A549 (cell line): ENCODE measurements around the gene SGSH. TPM values are rescaled to one million over a fixed set of nuclear protein-coding genes. Genes with fewer than 3 reads are reported as not detected.
A peak's percentile ranks its signal among the peaks of the same experiment; 100 is the strongest.

Source experiments
- CBX8 ChIP-seq: fragments of 200-600 bp; sonication (generic); IDR thresholded peaks from 2 replicates; pipeline ENCODE4 v1.6.1; 2016
- CHD4 ChIP-seq: fragments of 200-600 bp; sonication (generic); IDR thresholded peaks from 2 replicates; pipeline ENCODE4 v1.6.1; 2016; ENCODE audit warnings: antibody characterized with exemption, mild to moderate bottlenecking, borderline replicate concordance
- EHMT2 ChIP-seq: fragments of 200-600 bp; sonication (generic); IDR thresholded peaks from 2 replicates; pipeline ENCODE4 v1.6.1; 2016; ENCODE audit warnings: antibody characterized with exemption, low read depth, mild to moderate bottlenecking, moderate library complexity
- EP300 ChIP-seq, 2 experiments: fragments of >200 bp; sonication (Bioruptor Twin); formaldehyde crosslinking; IDR thresholded peaks; 2 replicates in 1 of 2; 3 replicates in 1 of 2; pipeline ENCODE4 v1.6.1; 2016 to 2017
- FOSB ChIP-seq: fragments of 250-450 bp; sonication (Bioruptor Pico); IDR thresholded peaks from 2 replicates; pipeline ENCODE4 v1.5.0; 2020; ENCODE audit warnings: mild to moderate bottlenecking, moderate library complexity
- FOSL2 ChIP-seq, 2 experiments: fragments of 450-650 bp in 1 of 2; fragments of >200 bp in 1 of 2; sonication (Bioruptor Twin) in 1 of 2; formaldehyde crosslinking; IDR thresholded peaks; 2 replicates each; pipeline versions ENCODE4 v1.5.0 to v1.6.1; 2016 to 2020; ENCODE audit warnings: mild to moderate bottlenecking in 1 of 2, moderate library complexity in 1 of 2
- GATA3 ChIP-seq: IDR thresholded peaks from 2 replicates; pipeline ENCODE4 v1.6.1; 2012; ENCODE audit warnings: borderline replicate concordance
- HDAC2 ChIP-seq: fragments of 200-600 bp; sonication (generic); IDR thresholded peaks from 2 replicates; pipeline ENCODE4 v1.6.1; 2016
- HOXA7 ChIP-seq: fragments of 250-450 bp; sonication (Bioruptor Pico); IDR thresholded peaks from 2 replicates; pipeline ENCODE4 v1.5.0; 2020; ENCODE audit warnings: mild to moderate bottlenecking, moderate library complexity
- HOXB5 ChIP-seq: fragments of 250-450 bp; sonication (Bioruptor Pico); IDR thresholded peaks from 2 replicates; pipeline ENCODE4 v1.5.0; 2020; ENCODE audit warnings: mild to moderate bottlenecking, moderate library complexity
- JUN ChIP-seq, 2 experiments: fragments of >200 bp; sonication (Bioruptor Twin); formaldehyde crosslinking; IDR thresholded peaks; 2 replicates in 1 of 2; 3 replicates in 1 of 2; pipeline ENCODE4 v1.6.1; 2016 to 2017
- JUNB ChIP-seq: fragments of >200 bp; sonication (Bioruptor Twin); formaldehyde crosslinking; IDR thresholded peaks from 2 replicates; pipeline ENCODE4 v1.6.1; 2016
- NPAS2 ChIP-seq: fragments of 250-450 bp; sonication (Bioruptor Pico); IDR thresholded peaks from 2 replicates; pipeline ENCODE4 v1.8.0; 2022; ENCODE audit warnings: mild to moderate bottlenecking, moderate library complexity, borderline replicate concordance
- RNF2 ChIP-seq: fragments of 200-600 bp; sonication (generic); IDR thresholded peaks from 2 replicates; pipeline ENCODE4 v1.6.1; 2016; ENCODE audit warnings: low read depth, mild to moderate bottlenecking, antibody characterized with exemption, moderate library complexity, borderline replicate concordance
- TP53 ChIP-seq: fragments of 250-450 bp; sonication (Bioruptor Pico); IDR thresholded peaks from 2 replicates; pipeline ENCODE4 v1.5.0; 2021; ENCODE audit warnings: mild to moderate bottlenecking, moderate library complexity
- polyA plus RNA-seq, 4 experiments: library from polyadenylated mRNA; depleted of rRNA in 3 of 4; stranded (reverse); fragments of >200 nt; fragmentation: RNase III in 1 of 4; extraction: RNeasy Plus Mini Kit Qiagen cat#74134 plus additional on column Dnase treatment in 1 of 4; gene quantifications; 2 replicates in 3 of 4; 3 replicates in 1 of 4; pipeline ENCODE4 v1.2.3, GENCODE V29; 2011 to 2017
- TF ChIP-seq, protein P1 (sequence below): fragments of 200-600 bp; sonication (generic); IDR thresholded peaks from 2 replicates; pipeline ENCODE4 v1.6.1; 2016; ENCODE audit warnings: antibody characterized with exemption, mild to moderate bottlenecking, moderate library complexity
- TF ChIP-seq, protein P2 (sequence below): IDR thresholded peaks from 2 replicates; pipeline ENCODE4 v1.6.1; 2012; ENCODE audit warnings: low read depth, borderline replicate concordance
- TF ChIP-seq, protein P3 (sequence below): fragments of 150-350 bp; IDR thresholded peaks from 2 replicates; pipeline ENCODE4 v1.6.1; 2014; ENCODE audit warnings: low read depth, mild to moderate bottlenecking, low read length
- TF ChIP-seq, protein P4 (sequence below): fragments of >200 bp; sonication (Bioruptor Twin); formaldehyde crosslinking; IDR thresholded peaks from 3 replicates; pipeline ENCODE4 v1.5.1; 2016
- TF ChIP-seq, protein P5 (sequence below): fragments of >200 bp; sonication (Bioruptor Twin); formaldehyde crosslinking; IDR thresholded peaks from 2 replicates; pipeline ENCODE4 v1.6.1; 2016
- TF ChIP-seq, protein P6 (sequence below): IDR thresholded peaks from 2 replicates; pipeline ENCODE4 v1.6.1; 2012
- TF ChIP-seq, protein P7 (sequence below): IDR thresholded peaks from 2 replicates; pipeline ENCODE4 v1.6.1; 2012

The SGSH gene
- polyA plus RNA-seq, 2 of the 4 experiments (the other 2 are of a cell fraction): 14.5 to 24.7 TPM

DNA sequence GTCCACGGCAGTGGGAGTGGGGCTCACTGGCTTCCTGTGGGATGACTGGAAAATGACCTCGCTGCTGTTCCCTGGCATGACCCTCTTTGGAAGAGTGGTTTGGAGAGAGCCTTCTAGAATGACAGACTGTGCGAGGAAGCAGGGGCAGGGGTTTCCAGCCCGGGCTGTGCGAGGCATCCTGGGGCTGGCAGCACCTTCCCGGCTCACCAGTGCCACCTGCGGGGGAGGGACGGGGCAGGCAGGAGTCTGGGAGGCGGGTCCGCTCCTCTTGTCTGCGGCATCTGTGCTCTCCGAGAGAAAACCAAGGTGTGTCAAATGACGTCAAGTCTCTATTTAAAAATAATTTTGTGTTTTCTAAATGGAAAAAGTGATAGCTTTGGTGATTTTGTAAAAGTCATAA is 32.7 kb upstream of the SGSH start (continued):
- TF ChIP-seq, protein P1, sequence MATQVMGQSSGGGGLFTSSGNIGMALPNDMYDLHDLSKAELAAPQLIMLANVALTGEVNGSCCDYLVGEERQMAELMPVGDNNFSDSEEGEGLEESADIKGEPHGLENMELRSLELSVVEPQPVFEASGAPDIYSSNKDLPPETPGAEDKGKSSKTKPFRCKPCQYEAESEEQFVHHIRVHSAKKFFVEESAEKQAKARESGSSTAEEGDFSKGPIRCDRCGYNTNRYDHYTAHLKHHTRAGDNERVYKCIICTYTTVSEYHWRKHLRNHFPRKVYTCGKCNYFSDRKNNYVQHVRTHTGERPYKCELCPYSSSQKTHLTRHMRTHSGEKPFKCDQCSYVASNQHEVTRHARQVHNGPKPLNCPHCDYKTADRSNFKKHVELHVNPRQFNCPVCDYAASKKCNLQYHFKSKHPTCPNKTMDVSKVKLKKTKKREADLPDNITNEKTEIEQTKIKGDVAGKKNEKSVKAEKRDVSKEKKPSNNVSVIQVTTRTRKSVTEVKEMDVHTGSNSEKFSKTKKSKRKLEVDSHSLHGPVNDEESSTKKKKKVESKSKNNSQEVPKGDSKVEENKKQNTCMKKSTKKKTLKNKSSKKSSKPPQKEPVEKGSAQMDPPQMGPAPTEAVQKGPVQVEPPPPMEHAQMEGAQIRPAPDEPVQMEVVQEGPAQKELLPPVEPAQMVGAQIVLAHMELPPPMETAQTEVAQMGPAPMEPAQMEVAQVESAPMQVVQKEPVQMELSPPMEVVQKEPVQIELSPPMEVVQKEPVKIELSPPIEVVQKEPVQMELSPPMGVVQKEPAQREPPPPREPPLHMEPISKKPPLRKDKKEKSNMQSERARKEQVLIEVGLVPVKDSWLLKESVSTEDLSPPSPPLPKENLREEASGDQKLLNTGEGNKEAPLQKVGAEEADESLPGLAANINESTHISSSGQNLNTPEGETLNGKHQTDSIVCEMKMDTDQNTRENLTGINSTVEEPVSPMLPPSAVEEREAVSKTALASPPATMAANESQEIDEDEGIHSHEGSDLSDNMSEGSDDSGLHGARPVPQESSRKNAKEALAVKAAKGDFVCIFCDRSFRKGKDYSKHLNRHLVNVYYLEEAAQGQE: no peak
- TF ChIP-seq, protein P2, sequence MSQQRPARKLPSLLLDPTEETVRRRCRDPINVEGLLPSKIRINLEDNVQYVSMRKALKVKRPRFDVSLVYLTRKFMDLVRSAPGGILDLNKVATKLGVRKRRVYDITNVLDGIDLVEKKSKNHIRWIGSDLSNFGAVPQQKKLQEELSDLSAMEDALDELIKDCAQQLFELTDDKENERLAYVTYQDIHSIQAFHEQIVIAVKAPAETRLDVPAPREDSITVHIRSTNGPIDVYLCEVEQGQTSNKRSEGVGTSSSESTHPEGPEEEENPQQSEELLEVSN: no peak; the same call in 1 of the 2 replicates
- no peak for TF ChIP-seq JUNB
- no peak for TF ChIP-seq HOXA7 (CRISPR knock-in tag)
- TF ChIP-seq, protein P3, sequence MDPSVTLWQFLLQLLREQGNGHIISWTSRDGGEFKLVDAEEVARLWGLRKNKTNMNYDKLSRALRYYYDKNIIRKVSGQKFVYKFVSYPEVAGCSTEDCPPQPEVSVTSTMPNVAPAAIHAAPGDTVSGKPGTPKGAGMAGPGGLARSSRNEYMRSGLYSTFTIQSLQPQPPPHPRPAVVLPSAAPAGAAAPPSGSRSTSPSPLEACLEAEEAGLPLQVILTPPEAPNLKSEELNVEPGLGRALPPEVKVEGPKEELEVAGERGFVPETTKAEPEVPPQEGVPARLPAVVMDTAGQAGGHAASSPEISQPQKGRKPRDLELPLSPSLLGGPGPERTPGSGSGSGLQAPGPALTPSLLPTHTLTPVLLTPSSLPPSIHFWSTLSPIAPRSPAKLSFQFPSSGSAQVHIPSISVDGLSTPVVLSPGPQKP: no peak
- TF ChIP-seq NPAS2 (CRISPR knock-in tag): no peak
- TF ChIP-seq FOSB (CRISPR knock-in tag): no peak
- TF ChIP-seq, protein P4, sequence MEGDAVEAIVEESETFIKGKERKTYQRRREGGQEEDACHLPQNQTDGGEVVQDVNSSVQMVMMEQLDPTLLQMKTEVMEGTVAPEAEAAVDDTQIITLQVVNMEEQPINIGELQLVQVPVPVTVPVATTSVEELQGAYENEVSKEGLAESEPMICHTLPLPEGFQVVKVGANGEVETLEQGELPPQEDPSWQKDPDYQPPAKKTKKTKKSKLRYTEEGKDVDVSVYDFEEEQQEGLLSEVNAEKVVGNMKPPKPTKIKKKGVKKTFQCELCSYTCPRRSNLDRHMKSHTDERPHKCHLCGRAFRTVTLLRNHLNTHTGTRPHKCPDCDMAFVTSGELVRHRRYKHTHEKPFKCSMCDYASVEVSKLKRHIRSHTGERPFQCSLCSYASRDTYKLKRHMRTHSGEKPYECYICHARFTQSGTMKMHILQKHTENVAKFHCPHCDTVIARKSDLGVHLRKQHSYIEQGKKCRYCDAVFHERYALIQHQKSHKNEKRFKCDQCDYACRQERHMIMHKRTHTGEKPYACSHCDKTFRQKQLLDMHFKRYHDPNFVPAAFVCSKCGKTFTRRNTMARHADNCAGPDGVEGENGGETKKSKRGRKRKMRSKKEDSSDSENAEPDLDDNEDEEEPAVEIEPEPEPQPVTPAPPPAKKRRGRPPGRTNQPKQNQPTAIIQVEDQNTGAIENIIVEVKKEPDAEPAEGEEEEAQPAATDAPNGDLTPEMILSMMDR: peak; percentile 77
- TF ChIP-seq HOXB5 (CRISPR knock-in tag): no peak
- TF ChIP-seq, protein P5, sequence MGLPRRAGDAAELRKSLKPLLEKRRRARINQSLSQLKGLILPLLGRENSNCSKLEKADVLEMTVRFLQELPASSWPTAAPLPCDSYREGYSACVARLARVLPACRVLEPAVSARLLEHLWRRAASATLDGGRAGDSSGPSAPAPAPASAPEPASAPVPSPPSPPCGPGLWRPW: no peak
- TF ChIP-seq TP53 (CRISPR knock-in tag): no peak
- no peak for TF ChIP-seq EHMT2
- no peak for TF ChIP-seq RNF2
- no peak for TF ChIP-seq FOSL2 (IDR thresholded peaks at IDR 0.05)
- no peak for TF ChIP-seq FOSL2 (CRISPR knock-in tag; IDR thresholded peaks at IDR 0.05)
- TF ChIP-seq, protein P6, sequence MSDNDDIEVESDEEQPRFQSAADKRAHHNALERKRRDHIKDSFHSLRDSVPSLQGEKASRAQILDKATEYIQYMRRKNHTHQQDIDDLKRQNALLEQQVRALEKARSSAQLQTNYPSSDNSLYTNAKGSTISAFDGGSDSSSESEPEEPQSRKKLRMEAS: peak; percentile 62
- no peak for TF ChIP-seq CHD4
- TF ChIP-seq, protein P7, sequence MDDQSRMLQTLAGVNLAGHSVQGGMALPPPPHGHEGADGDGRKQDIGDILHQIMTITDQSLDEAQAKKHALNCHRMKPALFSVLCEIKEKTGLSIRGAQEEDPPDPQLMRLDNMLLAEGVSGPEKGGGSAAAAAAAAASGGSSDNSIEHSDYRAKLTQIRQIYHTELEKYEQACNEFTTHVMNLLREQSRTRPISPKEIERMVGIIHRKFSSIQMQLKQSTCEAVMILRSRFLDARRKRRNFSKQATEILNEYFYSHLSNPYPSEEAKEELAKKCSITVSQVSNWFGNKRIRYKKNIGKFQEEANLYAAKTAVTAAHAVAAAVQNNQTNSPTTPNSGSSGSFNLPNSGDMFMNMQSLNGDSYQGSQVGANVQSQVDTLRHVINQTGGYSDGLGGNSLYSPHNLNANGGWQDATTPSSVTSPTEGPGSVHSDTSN: no peak
- no peak for TF ChIP-seq GATA3
- TF ChIP-seq EP300 (IDR thresholded peaks at IDR 0.05): no peak
- no peak for TF ChIP-seq HDAC2
- no peak for TF ChIP-seq JUN (IDR thresholded peaks at IDR 0.05)
- TF ChIP-seq CBX8: no peak
